ENCODE results near the gene OSGIN1.

The OSGIN1 gene

DNA sequence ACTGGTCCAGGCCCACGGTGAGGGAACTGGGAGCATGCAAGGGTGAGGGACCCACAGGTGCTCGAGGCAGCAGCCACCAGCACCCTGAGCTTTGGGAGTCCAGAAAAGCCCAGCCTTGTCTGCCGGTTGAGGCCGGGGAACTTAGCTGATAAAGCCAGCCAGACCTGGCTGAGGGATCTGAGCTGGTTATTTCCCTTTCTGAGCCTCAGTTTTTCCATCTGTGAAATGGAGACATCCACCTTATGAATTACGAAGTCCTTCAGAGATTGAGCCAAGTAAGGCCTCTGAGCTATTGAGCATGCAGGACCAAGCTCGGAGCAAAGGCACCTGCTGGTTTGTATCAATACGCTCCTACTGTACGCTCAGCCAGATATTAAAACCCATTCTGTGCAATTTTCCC, 28.8 kb downstream of the OSGIN1 start:
- TF ChIP-seq, protein P1, sequence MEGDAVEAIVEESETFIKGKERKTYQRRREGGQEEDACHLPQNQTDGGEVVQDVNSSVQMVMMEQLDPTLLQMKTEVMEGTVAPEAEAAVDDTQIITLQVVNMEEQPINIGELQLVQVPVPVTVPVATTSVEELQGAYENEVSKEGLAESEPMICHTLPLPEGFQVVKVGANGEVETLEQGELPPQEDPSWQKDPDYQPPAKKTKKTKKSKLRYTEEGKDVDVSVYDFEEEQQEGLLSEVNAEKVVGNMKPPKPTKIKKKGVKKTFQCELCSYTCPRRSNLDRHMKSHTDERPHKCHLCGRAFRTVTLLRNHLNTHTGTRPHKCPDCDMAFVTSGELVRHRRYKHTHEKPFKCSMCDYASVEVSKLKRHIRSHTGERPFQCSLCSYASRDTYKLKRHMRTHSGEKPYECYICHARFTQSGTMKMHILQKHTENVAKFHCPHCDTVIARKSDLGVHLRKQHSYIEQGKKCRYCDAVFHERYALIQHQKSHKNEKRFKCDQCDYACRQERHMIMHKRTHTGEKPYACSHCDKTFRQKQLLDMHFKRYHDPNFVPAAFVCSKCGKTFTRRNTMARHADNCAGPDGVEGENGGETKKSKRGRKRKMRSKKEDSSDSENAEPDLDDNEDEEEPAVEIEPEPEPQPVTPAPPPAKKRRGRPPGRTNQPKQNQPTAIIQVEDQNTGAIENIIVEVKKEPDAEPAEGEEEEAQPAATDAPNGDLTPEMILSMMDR (IDR thresholded peaks at IDR 0.05; ENCODE audit: low read depth, low read length, missing control alignments), result no peak
- no peak overlapping the region for H3K4me3 ChIP-seq (ENCODE audit: low read depth, low read length)
- DNase-seq (ENCODE audit: low read depth), result no peak

- no peak overlapping the region for H3K4me3 ChIP-seq (ENCODE audit: low read depth, low read length)
- no peak for DNase-seq (ENCODE audit: low read depth)
- TF ChIP-seq, protein P1 (IDR thresholded peaks at IDR 0.05; ENCODE audit: low read depth, low read length, missing control alignments), result no peak
Measured at GRCh38 chr16:83983491-83983890, 30.5 kb downstream of the OSGIN1 start.

- no peak overlapping the region for H3K4me3 ChIP-seq (ENCODE audit: low read depth, low read length)
- TF ChIP-seq, protein P1 (IDR thresholded peaks at IDR 0.05; ENCODE audit: low read depth, low read length, missing control alignments), result no peak
- no peak for DNase-seq (ENCODE audit: low read depth)
Measured at GRCh38 chr16:83989300-83989699, 36.3 kb downstream of the OSGIN1 start.

- TF ChIP-seq, protein P1 (IDR thresholded peaks at IDR 0.05; ENCODE audit: low read depth, low read length, missing control alignments), result no peak
- no peak overlapping the region for H3K4me3 ChIP-seq (ENCODE audit: low read depth, low read length)
- DNase-seq (ENCODE audit: low read depth), result no peak
Measured at GRCh38 chr16:83990492-83990891, 37.5 kb downstream of the OSGIN1 start.

GRCh38 chr16:83992624-83993023, 39.6 kb downstream of the OSGIN1 start:
- DNase-seq (ENCODE audit: low read depth), result no peak
- no peak overlapping the region for H3K4me3 ChIP-seq (ENCODE audit: low read depth, low read length)
- TF ChIP-seq, protein P1 (IDR thresholded peaks at IDR 0.05; ENCODE audit: low read depth, low read length, missing control alignments), result no peak

DNA sequence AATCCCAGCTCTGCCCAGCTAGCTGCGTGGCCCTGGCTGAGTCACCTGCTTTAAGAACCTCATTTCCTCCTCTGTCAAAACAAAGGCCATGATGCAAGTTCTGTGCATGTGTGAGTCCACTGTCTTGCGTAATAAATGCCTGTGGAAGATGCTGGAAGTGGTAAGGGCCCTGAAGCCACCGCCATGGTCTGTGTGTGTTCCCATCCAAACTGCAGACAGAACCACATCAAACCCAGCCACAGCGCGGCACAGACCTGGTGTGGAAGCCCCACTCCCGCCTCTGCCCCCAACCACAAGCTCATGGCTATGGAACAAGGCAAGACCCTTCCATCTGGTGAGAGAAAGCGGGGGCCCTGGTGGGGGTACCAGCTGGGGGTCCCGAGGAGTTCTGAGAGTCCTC, 41.0 kb downstream of the OSGIN1 start:
- no peak overlapping the region for H3K4me3 ChIP-seq (ENCODE audit: low read depth, low read length)
- no peak for DNase-seq (ENCODE audit: low read depth)
- TF ChIP-seq, protein P1 (IDR thresholded peaks at IDR 0.05; ENCODE audit: low read depth, low read length, missing control alignments), result no peak

- H3K4me3 ChIP-seq (ENCODE audit: low read depth, low read length), result no peak overlapping the region
- TF ChIP-seq, protein P1 (IDR thresholded peaks at IDR 0.05; ENCODE audit: low read depth, low read length, missing control alignments), result no peak
- no peak for DNase-seq (ENCODE audit: low read depth)
Measured at GRCh38 chr16:83994703-83995102, 41.7 kb downstream of the OSGIN1 start.

All from GM12864 (cell line).